Common myeloid progenitor, CD34-positive (primary cell): ENCODE data around the gene C19orf53.

Source experiments
- CTCF ChIA-PET: fragments of 350-600 bp; sonication (Branson Sonifier 250); formaldehyde crosslinking; loops from one replicate; lab custom pipeline; 2021; ENCODE audit warnings: antibody characterized with exemption; lab: Charles Lee
- POLR2A ChIA-PET: fragments of 350-600 bp; sonication (Branson Sonifier 250); formaldehyde crosslinking; loops from one replicate; lab custom pipeline; 2021; ENCODE audit warnings: antibody characterized with exemption; lab: Charles Lee
- DNase-seq, 3 donors: peaks; one replicate each; pipeline versions ENCODE4 v3.0.0 to v3.0.0-alpha.2; 2013
- H3K27ac ChIP-seq, 2 experiments: 1 replicate in 1 of 2; 2 replicates in 1 of 2; pipeline ENCODE4 v1.7.0; 2013; ENCODE audit warnings: inconsistent platforms in 2 of 2, low read length in 2 of 2, mild to moderate bottlenecking in 2 of 2, low read depth in 1 of 2, moderate library complexity in 1 of 2; ENCODE audit not compliant: severe bottlenecking in 2 of 2, insufficient read depth in 1 of 2, poor library complexity in 1 of 2
- H3K27me3 ChIP-seq, 5 experiments: replicated peaks in 2 of 5; 1 replicate in 3 of 5; 2 replicates in 2 of 5; pipeline versions ENCODE4 v1.6.1 to v1.7.0; 2013; ENCODE audit warnings: low read length in 4 of 5, mild to moderate bottlenecking in 2 of 5, moderate library complexity in 2 of 5, inconsistent platforms in 1 of 5; ENCODE audit not compliant: insufficient read depth in 5 of 5, control insufficient read depth in 4 of 5
- H3K36me3 ChIP-seq, 4 experiments: 1 replicate in 2 of 4; 2 replicates in 2 of 4; pipeline versions ENCODE4 v1.6.1 to v1.7.0; 2013; ENCODE audit warnings: low read length in 3 of 4, control low read depth in 1 of 4, mild to moderate bottlenecking in 1 of 4; ENCODE audit not compliant: control insufficient read depth in 4 of 4, insufficient read depth in 4 of 4
- H3K4me1 ChIP-seq, 4 experiments: 1 replicate in 3 of 4; 2 replicates in 1 of 4; pipeline versions ENCODE4 v1.6.1 to v1.7.1; 2013; ENCODE audit warnings: low read length in 3 of 4, mild to moderate bottlenecking in 3 of 4, control low read depth in 1 of 4, inconsistent platforms in 1 of 4, moderate library complexity in 1 of 4; ENCODE audit not compliant: control insufficient read depth in 4 of 4, insufficient read depth in 4 of 4; ENCODE audit errors: control extremely low read depth in 1 of 4
- H3K4me3 ChIP-seq, 7 experiments: 1 replicate in 4 of 7; 2 replicates in 3 of 7; pipeline versions ENCODE4 v1.5.1 to v1.7.0; 2013; ENCODE audit warnings: mild to moderate bottlenecking in 7 of 7, low read length in 6 of 7, moderate library complexity in 6 of 7, inconsistent platforms in 2 of 7, low read depth in 2 of 7, control low read depth in 1 of 7; ENCODE audit not compliant: insufficient read depth in 4 of 7, control insufficient read depth in 1 of 7; ENCODE audit errors: extremely low read depth in 1 of 7
- H3K9me3 ChIP-seq, 5 experiments: 1 replicate in 4 of 5; 2 replicates in 1 of 5; pipeline versions ENCODE4 v1.6.1 to v1.7.1; 2013; ENCODE audit warnings: low read length in 4 of 5, mild to moderate bottlenecking in 2 of 5, inconsistent platforms in 1 of 5, low read depth in 1 of 5, moderate library complexity in 1 of 5; ENCODE audit not compliant: control insufficient read depth in 4 of 5, insufficient read depth in 2 of 5; ENCODE audit errors: control extremely low read depth in 1 of 5
- WGBS: methylation state at CpG from one replicate; pipeline ENCODE4 v1.1.5; 2013; ENCODE audit not compliant: insufficient coverage; 5-methylcytosine and 5-hydroxymethylcytosine counted together

Gene C19orf53

GRCh38 chr19:13803038-13803437, 28.8 kb downstream of the C19orf53 start:
- Histone ChIP-seq H3K36me3 (peaks cover 8 to 33% (median 12%) of the 10 kb centered on the region in 4 experiments), H3K27ac (no peak overlapping the region), H3K4me3 (no peak overlapping the region), H3K4me1 (peaks cover 0 to 2% (median 0%) of the 10 kb centered on the region in 4 experiments), H3K9me3 (no peaks in the 10 kb centered on the region), H3K27me3 (no peaks in the 10 kb centered on the region)
- CTCF ChIA-PET, result interaction anchor here (1.0 to 1.4 kb wide), 2 partner anchors 9 to 11 kb away, joined by 3 read pairs; no protein-coding TSS in a partner anchor
- POLR2A ChIA-PET, result no interaction called here
- no peak for DNase-seq
- WGBS, result 96% methylated on average over 4 of the region's 9 CpGs

DNA sequence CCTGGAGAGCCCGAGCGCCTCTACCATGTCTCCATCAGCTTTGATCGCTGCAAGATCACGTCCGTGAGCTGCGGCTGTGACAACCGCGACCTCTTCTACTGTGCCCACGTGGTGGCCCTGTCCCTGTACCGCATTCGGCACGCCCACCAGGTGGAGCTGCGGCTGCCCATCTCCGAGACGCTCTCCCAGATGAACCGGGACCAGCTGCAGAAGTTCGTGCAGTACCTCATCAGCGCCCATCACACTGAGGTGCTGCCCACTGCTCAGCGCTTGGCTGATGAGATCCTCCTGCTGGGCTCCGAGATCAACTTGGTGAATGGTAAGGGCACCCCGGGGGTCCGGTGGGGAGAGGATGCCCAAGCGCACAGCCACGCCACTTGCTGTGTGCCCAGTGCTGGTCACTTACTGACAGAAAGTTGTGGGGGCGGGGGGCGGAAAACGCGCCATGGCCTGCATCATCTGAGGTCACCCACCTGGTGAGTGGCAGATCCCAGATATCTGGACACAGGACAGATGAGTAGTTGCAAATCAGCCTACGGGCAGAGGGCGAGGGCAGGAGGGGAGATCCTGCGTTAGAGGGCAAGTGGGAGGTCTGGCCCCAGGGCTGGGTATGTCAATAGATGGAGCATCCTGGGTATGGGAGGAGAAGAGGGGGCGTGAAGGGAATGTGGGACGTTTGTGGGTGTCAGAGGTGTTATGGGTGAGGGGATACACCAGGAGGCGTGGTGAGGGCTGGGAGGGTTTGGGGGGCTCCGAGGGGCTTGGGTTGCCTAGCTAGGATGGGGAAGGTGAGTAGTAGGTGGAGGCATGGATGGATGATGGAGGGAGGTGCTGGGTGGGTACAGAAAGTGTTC, 30.8 kb downstream of the C19orf53 start:
- Histone ChIP-seq H3K27me3 (no peaks in the 10 kb centered on the region), H3K4me3 (no peak overlapping the region), H3K9me3 (no peaks in the 10 kb centered on the region), H3K27ac (no peak overlapping the region), H3K36me3 (peaks cover 8 to 50% (median 18%) of the 10 kb centered on the region in 4 experiments), H3K4me1 (no peaks in the 10 kb centered on the region)
- ChIA-PET POLR2A (interaction anchor here (1.3 kb wide), 1 partner anchor 57 kb away, joined by 3 read pairs; no protein-coding TSS in a partner anchor), CTCF (interaction anchor here (1.7 kb wide), 2 partner anchors 18 to 57 kb away, joined by 4 to 5 read pairs; no protein-coding TSS in a partner anchor)
- DNase-seq, result peak in 2 of 3 donors; percentile 40 to 49
- 94% methylated on average over 31 of the region's 35 CpGs for WGBS

- no peaks in the 10 kb centered on the region for H3K27me3 ChIP-seq
- ChIA-PET CTCF (interaction anchor here (0.6 kb wide), 1 partner anchor 16 kb away, joined by 3 read pairs; no protein-coding TSS in a partner anchor), POLR2A (no interaction called here)
- WGBS, result 100% methylated on average over 3 of the region's 3 CpGs
- H3K27ac ChIP-seq, result no peak overlapping the region
- no peak overlapping the region for H3K4me3 ChIP-seq
- no peak for DNase-seq
- H3K4me1 ChIP-seq, result no peaks in the 10 kb centered on the region
- H3K36me3 ChIP-seq, result peaks cover 8 to 55% (median 18%) of the 10 kb centered on the region in 4 experiments
- H3K9me3 ChIP-seq, result no peaks in the 10 kb centered on the region
Observed at GRCh38 chr19:13806728-13807127, 32.5 kb downstream of the C19orf53 start.

GRCh38 chr19:13807421-13808021, 33.3 kb downstream of the C19orf53 start:
- Histone ChIP-seq H3K4me3 (no peak overlapping the region), H3K4me1 (no peaks in the 10 kb centered on the region), H3K36me3 (peaks cover 8 to 55% (median 18%) of the 10 kb centered on the region in 4 experiments), H3K9me3 (no peaks in the 10 kb centered on the region), H3K27me3 (no peaks in the 10 kb centered on the region), H3K27ac (no peak overlapping the region)
- 92% methylated on average over 2 of the region's 3 CpGs for WGBS
- DNase-seq, result no peak
- POLR2A ChIA-PET, result no interaction called here
- CTCF ChIA-PET, result interaction anchor here (1.5 to 2.3 kb wide), 3 partner anchors 9 to 21 kb away, joined by 5 to 11 read pairs (median 5); partner anchors contain the start of gene ZSWIM4

GRCh38 chr19:13808856-13809255, 34.6 kb downstream of the C19orf53 start:
- Histone ChIP-seq H3K27ac (no peak overlapping the region), H3K9me3 (no peaks in the 10 kb centered on the region), H3K27me3 (no peaks in the 10 kb centered on the region), H3K36me3 (peaks cover 8 to 58% (median 26%) of the 10 kb centered on the region in 4 experiments), H3K4me1 (no peaks in the 10 kb centered on the region), H3K4me3 (no peak overlapping the region)
- no peak for DNase-seq
- ChIA-PET POLR2A (no interaction called here), CTCF (interaction anchor here (1.5 to 2.3 kb wide), 3 partner anchors 10 to 23 kb away, joined by 5 to 11 read pairs (median 5); partner anchors contain the start of gene ZSWIM4)
- 96% methylated on average over 27 of the region's 34 CpGs for WGBS

DNA sequence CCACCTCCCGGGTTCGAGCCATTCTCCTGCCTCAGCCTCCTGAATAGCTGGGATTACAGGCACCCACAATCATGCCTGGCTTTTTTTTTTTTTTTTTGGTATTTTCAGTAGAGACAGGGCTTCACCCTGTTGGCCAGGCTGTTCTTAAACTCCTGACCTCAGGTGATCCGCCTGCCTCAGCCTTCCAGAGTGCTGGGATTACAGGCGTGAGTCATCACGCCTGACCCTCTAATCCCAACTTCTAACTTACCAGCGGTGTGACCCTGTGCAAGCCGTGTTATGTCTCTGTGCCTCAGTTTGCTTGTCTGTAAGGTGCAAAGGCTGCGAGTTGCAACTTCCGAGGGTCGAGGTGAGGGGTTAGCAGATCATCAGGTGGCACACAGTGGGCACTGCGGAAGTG, 38.3 kb downstream of the C19orf53 start:
- H3K4me1 ChIP-seq, result peaks cover 0 to 15% (median 10%) of the 10 kb centered on the region in 4 experiments
- 99% methylated on average over 8 of the region's 11 CpGs for WGBS
- CTCF ChIA-PET, result interaction anchor here (1.2 kb wide), 1 partner anchor 28 kb away, joined by 3 read pairs; no protein-coding TSS in a partner anchor
- no peaks in the 10 kb centered on the region for H3K9me3 ChIP-seq
- H3K27ac ChIP-seq, result no peak overlapping the region
- DNase-seq, result no peak
- no peak overlapping the region for H3K4me3 ChIP-seq
- POLR2A ChIA-PET, result no interaction called here
- H3K36me3 ChIP-seq, result peaks cover under 1 to 50% (median 27%) of the 10 kb centered on the region in 4 experiments
- H3K27me3 ChIP-seq, result no peaks in the 10 kb centered on the region
